WTC11 (cell line): ENCODE results near the gene LYZL4. TPM values are rescaled to one million over a fixed set of nuclear protein-coding genes. Genes with fewer than 3 reads are reported as not detected.

Experiments
- ATAC-seq: fragments of 200-7000 bp; cut with Tn5 transposase; 2 replicates; pipeline ENCODE4 v1.10.0; 2021; ENCODE audit warnings: mild to moderate bottlenecking, moderate library complexity
- CTCF ChIA-PET: fragments of 300-600 bp; sonication (Branson Sonifier 250); formaldehyde crosslinking; loops from one replicate; lab custom pipeline; 2021; ENCODE audit warnings: antibody characterized with exemption; lab: Charles Lee
- POLR2A ChIA-PET: fragments of 350-600 bp; sonication (Branson Sonifier 250); formaldehyde crosslinking; loops from one replicate; lab custom pipeline; 2021; ENCODE audit warnings: antibody characterized with exemption; lab: Charles Lee
- DNase-seq: peaks from one replicate; pipeline ENCODE4 v3.0.0; 2021; ENCODE audit warnings: low spot score
- H3K27ac Mint-ChIP-seq: 2 replicates; pipeline ENCODE4 v1.8.0; 2021; ENCODE audit warnings: mixed read lengths
- H3K27me3 Mint-ChIP-seq: 2 replicates; pipeline ENCODE4 v1.8.0; 2021; ENCODE audit warnings: low read depth, mild to moderate bottlenecking, moderate library complexity, mixed read lengths
- H3K36me3 Mint-ChIP-seq: 2 replicates; pipeline ENCODE4 v1.8.0; 2021; ENCODE audit warnings: mixed read lengths
- H3K4me1 Mint-ChIP-seq: 2 replicates; pipeline ENCODE4 v1.8.0; 2022; ENCODE audit warnings: mixed read lengths
- H3K4me3 Mint-ChIP-seq: 2 replicates; pipeline ENCODE4 v1.8.0; 2021; ENCODE audit warnings: mild to moderate bottlenecking, moderate library complexity, mixed read lengths
- H3K9me3 Mint-ChIP-seq: 2 replicates; pipeline ENCODE4 v1.8.0; 2021; ENCODE audit warnings: mixed read lengths
- AFF4 ChIP-seq: sonication (generic); formaldehyde crosslinking; IDR thresholded peaks from 2 replicates; pipeline ENCODE4 v1.8.1; 2023; ENCODE audit warnings: mild to moderate bottlenecking, missing genetic modification reagents, borderline replicate concordance
- ATF3 ChIP-seq: sonication (generic); formaldehyde crosslinking; conservative IDR thresholded peaks from 2 replicates; pipeline ENCODE4 v1.8.1; 2022; ENCODE audit warnings: mild to moderate bottlenecking, missing genetic modification reagents
- ELF4 ChIP-seq: sonication (generic); formaldehyde crosslinking; IDR thresholded peaks from 2 replicates; pipeline ENCODE4 v1.8.1; 2022; ENCODE audit warnings: low read depth, mild to moderate bottlenecking, moderate library complexity, missing genetic modification reagents
- ETV6 ChIP-seq: sonication (generic); formaldehyde crosslinking; IDR thresholded peaks from 2 replicates; pipeline ENCODE4 v1.8.1; 2022; ENCODE audit warnings: mild to moderate bottlenecking, missing genetic modification reagents
- FOXJ3 ChIP-seq: sonication (generic); formaldehyde crosslinking; IDR thresholded peaks from 2 replicates; pipeline ENCODE4 v1.9.0; 2021; ENCODE audit warnings: missing genetic modification reagents, mild to moderate bottlenecking, borderline replicate concordance
- HMGXB4 ChIP-seq: sonication (generic); formaldehyde crosslinking; IDR thresholded peaks from 2 replicates; pipeline ENCODE4 v1.8.1; 2023; ENCODE audit warnings: mild to moderate bottlenecking, moderate library complexity, missing genetic modification reagents
- IRF2 ChIP-seq: sonication (generic); formaldehyde crosslinking; IDR thresholded peaks from 2 replicates; pipeline ENCODE4 v1.8.0; 2022; ENCODE audit warnings: low read depth, missing genetic modification reagents, borderline replicate concordance
- STAT6 ChIP-seq: sonication (generic); formaldehyde crosslinking; conservative IDR thresholded peaks from 2 replicates; pipeline ENCODE4 v1.8.1; 2023; ENCODE audit warnings: mild to moderate bottlenecking, low read depth, missing genetic modification reagents, moderate library complexity
- TCF7 ChIP-seq: sonication (generic); formaldehyde crosslinking; IDR thresholded peaks from 2 replicates; pipeline ENCODE4 v1.8.0; 2022; ENCODE audit warnings: mild to moderate bottlenecking, low read depth, missing genetic modification reagents, moderate library complexity
- TEAD4 ChIP-seq: sonication (generic); formaldehyde crosslinking; IDR thresholded peaks from 2 replicates; pipeline ENCODE4 v1.8.0; 2022; ENCODE audit warnings: mild to moderate bottlenecking, missing genetic modification reagents
- ZNF423 ChIP-seq: fragments of 250-450 bp; sonication (Bioruptor Pico); IDR thresholded peaks from 2 replicates; pipeline ENCODE4 v2.1.2; 2022; ENCODE audit warnings: mild to moderate bottlenecking, moderate library complexity
- total RNA-seq: library from RNA; stranded (reverse); gene quantifications from 3 replicates; pipeline ENCODE4 v1.2.3, GENCODE V29; 2021

The LYZL4 gene
- total RNA-seq, 1 experiment from 2014 or later = not detected

- ATAC-seq (no peak), DNase-seq (no peak)
- ChIA-PET CTCF (no interaction called here), POLR2A (no interaction called here)
- no peak overlapping the region for H3K4me3 Mint-ChIP-seq
- H3K27me3 Mint-ChIP-seq = peaks cover 11% of the 10 kb centered on the region; the same call in 1 of the 2 replicates
- no peaks in the 10 kb centered on the region for H3K4me1 Mint-ChIP-seq
- peaks cover 29% of the 10 kb centered on the region for H3K9me3 Mint-ChIP-seq
- no peak for TF ChIP-seq FOXJ3 (CRISPR knock-in tag)
- no peak for TF ChIP-seq ATF3 (CRISPR knock-in tag)
- no peak for TF ChIP-seq IRF2 (CRISPR knock-in tag)
- no peak for TF ChIP-seq TEAD4 (CRISPR knock-in tag)
- TF ChIP-seq ELF4 (CRISPR knock-in tag) = no peak
- H3K36me3 Mint-ChIP-seq = peaks cover 14% of the 10 kb centered on the region
- H3K27ac Mint-ChIP-seq = no peak overlapping the region
Measured at GRCh38 chr3:42430781-42431532, 20.5 kb upstream of the LYZL4 start.

- CTCF ChIA-PET = interaction anchor here (0.5 to 1.0 kb wide), 3 partner anchors 11 to 165 kb away, joined by 3 to 4 read pairs (median 3); no protein-coding TSS in a partner anchor
- Mint-ChIP-seq H3K27ac (no peak overlapping the region), H3K36me3 (peaks cover 14% of the 10 kb centered on the region), H3K27me3 (peaks cover 11% of the 10 kb centered on the region; the same call in 1 of the 2 replicates), H3K4me1 (no peaks in the 10 kb centered on the region), H3K9me3 (peaks cover 24% of the 10 kb centered on the region), H3K4me3 (no peak overlapping the region)
- ATAC-seq (no peak), DNase-seq (no peak)
- POLR2A ChIA-PET = no interaction called here
- TF ChIP-seq STAT6 (no peak), TCF7 (CRISPR knock-in tag) (no peak), ZNF423 (CRISPR knock-in tag) (no peak), ETV6 (CRISPR knock-in tag) (no peak), AFF4 (CRISPR knock-in tag) (no peak), HMGXB4 (no peak)
Measured at GRCh38 chr3:42428830-42429229, 18.4 kb upstream of the LYZL4 start.
